AG20443 (cell line): Measurements from ENCODE around the gene TNFRSF13B.
"Not testable (repeated sequence)": the region's sequence is repeated elsewhere in the genome, so short reads cannot be mapped to it uniquely, and the experiment has no call there.

Experiments used
- DNase-seq: peaks from one replicate; pipeline ENCODE4 v3.0.0; 2012; ENCODE audit warnings: low spot score, mixed read lengths

The TNFRSF13B gene

DNA sequence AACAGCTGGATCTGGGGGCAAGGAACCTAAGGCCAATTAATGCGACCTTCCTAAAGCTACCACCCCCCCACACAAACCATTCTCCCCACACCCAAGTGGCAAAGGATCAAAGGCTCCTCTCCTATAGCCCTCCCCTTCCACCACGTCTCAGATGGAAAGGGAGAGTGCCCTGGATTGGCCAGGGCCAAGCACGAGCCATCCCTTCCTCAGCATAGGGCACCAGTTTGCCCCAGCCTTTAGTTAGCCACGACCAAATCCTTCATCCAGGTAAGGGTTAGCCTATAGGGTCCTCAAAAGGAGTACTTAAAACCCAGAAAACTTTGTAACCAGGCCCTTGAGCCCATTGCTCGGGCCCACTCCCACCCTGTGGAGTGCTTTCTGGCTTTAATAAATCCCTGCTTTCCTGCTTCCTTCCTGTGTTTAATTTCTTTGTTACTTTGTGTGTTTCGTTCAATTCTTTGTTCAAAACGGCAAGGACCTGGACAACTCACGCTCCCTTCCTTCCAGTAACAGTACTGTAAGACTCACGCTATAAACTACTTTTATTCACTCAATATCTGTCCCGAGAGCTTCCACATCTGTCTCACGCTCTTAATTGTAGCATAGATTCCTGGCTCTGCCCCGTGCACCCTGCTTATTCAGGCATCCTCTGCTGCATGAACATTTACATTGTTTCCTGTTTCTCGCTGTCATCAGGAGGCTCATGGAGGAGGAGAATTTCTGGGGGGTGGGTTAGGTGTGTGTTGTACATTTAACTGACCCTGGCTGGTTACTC lies 62.3 kb downstream of the TNFRSF13B start:
- DNase-seq = no peak

DNA sequence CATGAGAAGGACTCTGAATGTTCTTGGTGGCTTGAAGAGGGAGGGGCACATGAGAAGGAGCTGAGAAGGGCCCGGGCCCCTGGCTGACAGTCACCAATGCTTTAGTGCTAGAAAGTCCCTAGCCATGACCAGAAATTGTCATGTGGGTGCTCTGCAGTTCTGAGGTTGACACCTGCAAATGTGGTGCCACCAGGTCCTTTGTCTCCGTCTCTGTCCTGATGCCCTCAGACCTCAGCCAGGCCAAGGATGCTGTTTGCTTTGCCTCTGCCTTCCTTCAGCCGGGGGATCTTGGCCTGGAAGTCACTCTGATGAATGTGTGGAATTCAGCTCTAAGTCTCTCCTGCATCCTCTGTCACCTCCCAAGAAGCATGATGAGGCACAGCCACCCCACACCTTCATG lies 63.6 kb downstream of the TNFRSF13B start:
- no peak for DNase-seq

DNA sequence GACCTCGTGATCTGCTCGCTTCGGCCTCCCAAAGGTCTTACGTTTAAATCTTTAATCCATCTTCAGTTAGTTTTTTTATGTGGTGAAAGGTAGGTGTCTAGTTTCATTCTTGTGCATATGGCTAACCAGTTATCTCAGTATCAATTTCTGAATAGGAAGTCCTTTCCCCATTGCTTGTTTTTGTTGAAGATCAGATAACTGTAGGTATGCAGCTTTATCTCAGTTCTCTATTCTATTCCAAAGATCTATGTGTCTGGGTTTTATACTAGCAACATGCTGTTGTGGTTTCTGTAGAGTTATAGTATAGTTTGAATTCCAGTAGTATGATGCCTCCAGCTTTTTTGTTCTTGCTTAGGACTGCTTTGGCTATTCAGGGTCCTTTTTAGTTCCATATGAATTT lies 65.2 kb downstream of the TNFRSF13B start:
- no peak for DNase-seq

DNA sequence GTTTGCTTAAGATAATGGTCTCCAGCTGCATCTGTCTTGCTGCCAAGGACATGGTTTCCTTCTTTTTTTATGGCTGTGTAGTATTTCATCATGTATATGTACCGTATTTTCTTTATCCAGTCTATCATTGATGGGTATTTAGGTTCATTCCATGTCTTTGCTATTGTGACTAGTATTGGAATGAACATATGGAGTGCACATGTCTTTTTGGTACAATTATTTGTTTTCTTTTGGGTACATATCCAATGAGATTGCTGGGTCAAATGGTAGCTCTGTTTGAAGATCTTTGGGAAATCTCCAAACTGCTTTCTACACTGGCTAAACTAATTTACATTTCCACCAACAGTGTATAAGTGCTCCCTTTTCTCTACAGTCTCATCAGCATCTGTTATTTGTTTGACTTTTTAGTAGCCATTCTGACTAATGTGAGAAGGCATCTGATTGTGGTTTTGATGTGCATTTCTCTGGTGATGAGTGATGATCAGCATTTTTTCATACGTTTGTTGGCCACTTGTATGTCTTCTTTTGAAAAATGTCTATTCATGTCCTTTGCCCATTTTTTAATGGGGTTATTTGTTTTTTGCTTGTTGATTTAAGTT lies 66.2 kb downstream of the TNFRSF13B start:
- DNase-seq = no peak

DNA sequence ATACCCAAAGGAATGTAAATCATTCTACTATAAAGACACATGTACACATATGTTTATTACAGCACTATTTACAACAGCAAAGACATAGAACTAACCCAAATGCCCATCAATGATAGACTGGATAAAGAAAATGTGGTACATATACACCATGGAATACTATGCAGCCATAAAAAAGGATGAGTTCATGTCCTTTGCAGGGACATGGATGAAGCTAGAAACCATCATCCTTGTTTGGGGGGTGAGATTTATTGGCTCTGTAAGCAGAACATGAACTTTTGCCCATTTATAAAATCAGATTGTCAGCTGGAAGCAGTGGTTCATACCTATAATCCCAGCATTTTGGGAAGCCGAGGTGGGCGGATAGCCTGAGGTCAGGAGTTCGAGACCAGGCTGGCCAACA lies 68.8 kb downstream of the TNFRSF13B start:
- not testable (repeated sequence) for DNase-seq

DNA sequence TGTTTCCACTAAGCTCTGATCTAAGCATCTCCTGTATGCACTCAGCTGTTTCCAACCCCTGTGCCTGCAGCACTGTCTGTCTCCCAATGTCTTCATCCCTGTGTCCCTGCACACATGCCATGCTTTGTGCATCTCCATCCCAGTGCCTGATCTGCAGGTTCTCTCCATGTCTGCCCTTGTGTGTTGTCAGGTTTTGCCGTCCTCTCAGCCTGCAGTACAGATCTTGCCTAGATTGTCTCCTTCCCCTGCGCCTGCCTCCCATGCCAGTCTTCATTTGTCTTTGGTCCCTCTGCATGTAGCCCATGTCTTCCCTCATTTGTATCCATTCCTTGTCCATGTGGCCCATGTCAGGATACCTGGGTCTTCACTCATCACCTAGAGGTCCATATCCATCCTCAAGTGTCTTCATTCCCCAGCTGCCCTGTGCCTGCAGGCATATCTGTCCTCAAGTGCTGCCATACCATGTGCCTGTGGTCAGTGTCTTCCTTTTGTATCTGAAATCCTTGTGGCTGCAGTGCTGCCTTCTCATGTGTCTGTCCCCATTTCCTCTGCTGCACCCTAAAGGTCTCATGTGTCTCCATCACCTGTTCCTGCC lies 71.5 kb downstream of the TNFRSF13B start:
- DNase-seq = no peak

- not testable (repeated sequence) for DNase-seq
Observed at GRCh38 chr17:16897211-16897896, 74.6 kb downstream of the TNFRSF13B start.

- DNase-seq = not testable (repeated sequence)
Observed at GRCh38 chr17:16896235-16896634, 75.7 kb downstream of the TNFRSF13B start.

- DNase-seq = not testable (repeated sequence)
Observed at GRCh38 chr17:16893527-16893926, 78.4 kb downstream of the TNFRSF13B start.

DNA sequence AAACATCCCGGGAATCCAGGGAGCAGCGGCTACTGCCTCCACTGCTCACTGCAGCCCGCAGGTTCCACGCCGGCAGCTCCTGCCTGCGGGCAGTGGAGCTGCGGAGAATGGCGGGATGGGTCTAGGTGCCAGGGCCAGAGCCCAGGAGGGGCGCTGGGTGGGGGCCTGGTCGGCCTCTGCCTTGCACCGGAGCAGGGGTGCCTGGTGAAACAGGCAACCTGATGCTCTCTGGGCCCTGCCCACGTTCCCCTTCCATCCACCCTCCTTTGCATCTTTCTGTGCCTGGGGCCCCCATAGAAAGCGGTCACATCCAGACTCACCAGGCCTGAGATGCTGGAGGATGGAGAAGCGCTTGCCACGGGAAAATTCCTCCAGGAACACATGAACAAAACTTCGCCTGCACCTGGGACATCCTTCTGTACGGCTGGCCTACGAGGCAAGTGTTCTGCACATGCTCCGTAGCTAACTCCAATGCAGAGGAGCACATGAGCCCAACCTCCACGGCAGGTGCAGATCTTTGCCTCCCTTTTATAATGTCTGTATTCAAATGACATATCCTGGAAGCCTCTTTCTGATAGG lies 79.0 kb downstream of the TNFRSF13B start:
- DNase-seq = not testable (repeated sequence)

DNA sequence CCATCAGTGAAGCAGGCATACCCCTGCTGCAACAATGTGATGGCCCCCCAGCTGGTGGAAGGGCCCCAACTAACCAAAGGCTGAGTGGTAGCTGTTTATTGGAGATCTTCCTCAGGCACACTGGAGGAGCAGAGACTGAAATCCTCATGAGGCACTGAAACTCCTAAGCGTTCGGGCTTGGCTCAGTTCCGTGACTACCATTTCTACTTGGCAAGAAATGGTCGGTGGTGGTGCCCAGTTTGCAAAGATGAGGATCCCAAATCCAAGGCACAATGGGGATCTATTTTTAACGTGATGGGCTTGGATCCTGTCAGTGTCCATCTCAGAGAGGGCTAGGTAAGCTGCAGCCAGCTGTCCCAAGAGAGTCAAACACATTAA lies 82.8 kb downstream of the TNFRSF13B start:
- no peak for DNase-seq
